NT2/D1 (cell line): ENCODE data around the gene VDAC1.

ENCODE experiments used
- SUZ12 ChIP-seq: IDR thresholded peaks from 2 replicates; pipeline ENCODE4 v1.6.1; 2011; ENCODE audit not compliant: insufficient read length, insufficient read depth; ENCODE audit errors: extremely low read depth
- YY1 ChIP-seq: IDR thresholded peaks from 2 replicates; pipeline ENCODE4 v1.6.1; 2011; ENCODE audit not compliant: insufficient read length, insufficient read depth
- ZNF274 ChIP-seq: IDR thresholded peaks from 2 replicates; pipeline ENCODE4 v1.6.1; 2011; ENCODE audit warnings: mild to moderate bottlenecking, low read depth, low read length

DNA sequence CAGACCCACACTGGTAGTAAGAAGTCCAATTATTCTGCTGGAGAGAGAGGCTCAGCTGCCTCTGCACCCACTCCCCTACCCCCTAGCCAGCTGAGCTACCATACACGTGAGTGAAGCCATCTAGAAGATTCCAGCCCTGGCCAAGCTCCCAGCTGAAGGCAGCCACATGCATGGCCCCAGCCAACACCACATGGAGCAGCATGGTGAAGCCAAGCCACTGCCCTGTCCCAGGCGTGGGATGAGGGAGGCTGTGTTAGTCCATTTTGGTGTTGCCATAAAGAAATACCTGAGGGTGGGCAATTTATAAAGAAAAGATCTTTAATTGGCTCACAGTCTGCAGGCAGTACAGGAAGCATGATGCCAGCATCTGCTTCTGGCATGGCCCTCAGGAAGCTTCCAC, 20.0 kb upstream of the VDAC1 start:
- TF ChIP-seq ZNF274 (no peak), YY1 (no peak), SUZ12 (no peak)
